Suprapubic skin (tissue), 4 donors: ENCODE results near the gene TMEM203. TPM values are rescaled to one million over a fixed set of nuclear protein-coding genes. Genes with fewer than 3 reads are reported as not detected.

ENCODE experiments used
- DNase-seq, 2 donors: peaks; one replicate each; pipeline ENCODE4 v3.0.0-alpha.2; 2019; ENCODE audit warnings: low spot score in 2 of 2
- H3K27ac ChIP-seq: fragments of 200-600 bp; sonication (generic); one replicate; pipeline ENCODE4 v1.5.1; 2019
- H3K27me3 ChIP-seq: fragments of 200-600 bp; sonication (generic); one replicate; pipeline ENCODE4 v1.5.1; 2019
- H3K36me3 ChIP-seq: fragments of 200-600 bp; sonication (generic); one replicate; pipeline ENCODE4 v1.5.1; 2019
- H3K4me1 ChIP-seq: fragments of 200-600 bp; sonication (generic); one replicate; pipeline ENCODE4 v1.5.1; 2019
- H3K4me3 ChIP-seq: fragments of 200-600 bp; sonication (generic); one replicate; pipeline ENCODE4 v1.5.1; 2019; ENCODE audit warnings: mild to moderate bottlenecking
- H3K9me3 ChIP-seq: fragments of 200-600 bp; sonication (generic); one replicate; pipeline ENCODE4 v1.5.1; 2019
- CTCF ChIP-seq, 2 donors: fragments of 200-600 bp in 1 of 2; fragments of 450-650 bp in 1 of 2; sonication (generic) in 1 of 2; IDR thresholded peaks; one replicate each; pipeline ENCODE4 v1.5.1; 2016 to 2019; ENCODE audit warnings: antibody characterized with exemption in 2 of 2, mild to moderate bottlenecking in 1 of 2, moderate library complexity in 1 of 2
- EP300 ChIP-seq: sonication (generic); formaldehyde crosslinking; IDR thresholded peaks from one replicate; pipeline ENCODE4 v1.6.1; 2017; ENCODE audit warnings: antibody characterized with exemption
- POLR2A ChIP-seq, 2 donors: fragments of 450-650 bp; IDR thresholded peaks; one replicate each; pipeline ENCODE4 v1.6.1; 2017; ENCODE audit warnings: antibody characterized with exemption in 2 of 2, mild to moderate bottlenecking in 2 of 2, moderate library complexity in 2 of 2
- POLR2AphosphoS5 ChIP-seq, 3 donors: sonication (generic); formaldehyde crosslinking; IDR thresholded peaks; one replicate each; pipeline ENCODE4 v1.6.1; 2017; ENCODE audit warnings: antibody characterized with exemption in 3 of 3
- WGBS: methylation state at CpG from one replicate; pipeline ENCODE4 v1.1.5; 2018; 5-methylcytosine and 5-hydroxymethylcytosine counted together
- total RNA-seq, 4 donors: library from RNA; depleted of rRNA; stranded (reverse); fragments of >200 nt; gene quantifications; one replicate each; pipeline ENCODE4 v1.1.0, GENCODE V29; 2016

Gene TMEM203
- total RNA-seq, 4 donors from 2014 or later: 25.0 to 52.4 (median 40.8) TPM

- WGBS: 34% methylated on average over 12 of the region's 18 CpGs
- peaks cover 42% of the 10 kb centered on the region for H3K4me1 ChIP-seq
Measured at GRCh38 chr9:137227853-137228505, 22.5 kb upstream of the TMEM203 start.

GRCh38 chr9:137227054-137227852 is 21.8 kb upstream of the TMEM203 start, which contains the start of gene RNF224:
Gene RNF224 (plus strand): TSS chr9:137227502. CDS start chr9:137228336, 834 bp downstream.
- Histone ChIP-seq H3K27ac (peak within 1 kb of the TSS; percentile 24), H3K9me3 (no peaks in the 10 kb centered on the region), H3K4me1 (peaks cover 49% of the 10 kb centered on the region), H3K4me3 (no peak within 1 kb of the TSS), H3K36me3 (no peaks in the 10 kb centered on the region), H3K27me3 (peaks cover 42% of the 10 kb centered on the region)
- TF ChIP-seq POLR2A (IDR thresholded peaks at IDR 0.05): no peak
- TF ChIP-seq CTCF (IDR thresholded peaks at IDR 0.05): peak; percentile 75 to 89
- no peak for TF ChIP-seq EP300
- DNase-seq: no peak
- 26% methylated on average over 7 of the region's 25 CpGs for WGBS

More at GRCh38 chr9:137227853-137228505, 22.5 kb upstream of the TMEM203 start:
- no peak for DNase-seq
- no peak for TF ChIP-seq POLR2AphosphoS5 (IDR thresholded peaks at IDR 0.05)
- no peak for TF ChIP-seq CTCF (IDR thresholded peaks at IDR 0.05)
- TF ChIP-seq POLR2A (IDR thresholded peaks at IDR 0.05): no peak
- no peak for TF ChIP-seq EP300
- Histone ChIP-seq H3K27me3 (peaks cover 49% of the 10 kb centered on the region), H3K4me3 (no peak overlapping the region), H3K9me3 (no peaks in the 10 kb centered on the region), H3K36me3 (no peaks in the 10 kb centered on the region), H3K27ac (no peak overlapping the region)

GRCh38 chr9:137226338-137227053 is 21.0 kb upstream of the TMEM203 start:
- TF ChIP-seq CTCF (IDR thresholded peaks at IDR 0.05) (no peak), EP300 (no peak), POLR2A (IDR thresholded peaks at IDR 0.05) (no peak), POLR2AphosphoS5 (IDR thresholded peaks at IDR 0.05) (no peak)
- WGBS: 47% methylated on average over 18 of the region's 18 CpGs
- Histone ChIP-seq H3K27ac (peak overlapping the region; percentile 24), H3K4me1 (peaks cover 53% of the 10 kb centered on the region), H3K4me3 (no peak overlapping the region), H3K36me3 (no peaks in the 10 kb centered on the region), H3K27me3 (peaks cover 34% of the 10 kb centered on the region), H3K9me3 (no peaks in the 10 kb centered on the region)
- DNase-seq: no peak

- Histone ChIP-seq H3K27me3 (peaks cover 27% of the 10 kb centered on the region), H3K27ac (peak overlapping the region; percentile 24), H3K36me3 (no peaks in the 10 kb centered on the region), H3K4me3 (no peak overlapping the region), H3K9me3 (no peaks in the 10 kb centered on the region), H3K4me1 (peaks cover 55% of the 10 kb centered on the region)
- TF ChIP-seq POLR2A (IDR thresholded peaks at IDR 0.05) (no peak), EP300 (no peak), CTCF (IDR thresholded peaks at IDR 0.05) (no peak), POLR2AphosphoS5 (IDR thresholded peaks at IDR 0.05) (no peak)
- WGBS: 79% methylated on average over 8 of the region's 21 CpGs
- no peak for DNase-seq
Measured at GRCh38 chr9:137225699-137226331, 20.4 kb upstream of the TMEM203 start.
